8988T (cell line): Measurements from ENCODE around the gene SCUBE3.
A peak's percentile ranks its signal among the peaks of the same experiment; 100 is the strongest.

ENCODE experiments used
- DNase-seq: peaks from one replicate; pipeline ENCODE4 v3.0.0; 2011

The SCUBE3 gene

DNA sequence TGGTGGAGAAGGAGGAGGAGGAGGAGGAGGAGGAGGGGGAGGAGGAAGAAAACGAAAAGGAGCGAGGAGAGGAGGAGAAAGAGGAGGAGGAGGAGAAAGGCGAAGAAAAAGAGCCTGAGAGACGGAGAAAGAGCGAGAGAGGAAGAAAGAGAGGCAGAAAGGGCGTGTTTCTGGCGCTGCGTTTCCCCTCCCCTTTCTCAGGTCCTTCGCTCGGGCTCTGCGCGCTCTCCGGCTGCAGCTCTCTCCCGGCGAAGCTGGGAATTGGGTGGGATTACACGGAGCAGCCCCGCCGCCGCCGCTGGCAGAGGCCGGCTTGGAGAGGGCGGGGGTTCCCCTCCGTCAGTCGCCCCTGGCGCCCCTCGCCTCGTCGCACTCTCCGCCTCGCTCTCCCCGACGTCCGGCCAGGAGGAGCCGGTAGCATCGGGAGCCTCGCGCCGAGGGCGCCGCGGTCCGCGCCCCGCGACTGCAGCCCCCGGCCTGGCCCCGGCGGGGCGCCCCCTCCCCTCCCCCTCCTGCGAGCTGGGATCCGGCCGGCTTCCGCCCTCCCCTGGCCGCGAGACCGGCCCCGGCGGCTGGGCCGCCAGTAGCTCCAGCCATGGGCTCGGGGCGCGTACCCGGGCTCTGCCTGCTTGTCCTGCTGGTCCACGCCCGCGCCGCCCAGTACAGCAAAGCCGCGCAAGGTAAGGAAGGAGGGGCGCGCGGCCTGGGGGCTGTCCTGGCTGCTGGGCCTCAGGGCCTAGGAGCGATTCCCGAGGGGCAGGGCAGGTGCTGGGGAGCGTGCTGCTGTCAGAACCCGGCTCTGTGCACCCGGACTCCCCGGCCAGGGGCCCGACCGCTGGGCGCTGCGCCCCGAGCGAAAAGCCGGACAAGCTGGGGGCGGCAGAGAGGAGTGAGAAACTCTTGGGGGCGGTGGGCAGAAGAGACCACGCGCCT lies at the start of gene SCUBE3:
Gene SCUBE3 (plus strand): TSS at position 133 of the 933 bp plus-strand sequence. CDS start 463 bp downstream, at position 596.
- peak; percentile 91 for DNase-seq

DNA sequence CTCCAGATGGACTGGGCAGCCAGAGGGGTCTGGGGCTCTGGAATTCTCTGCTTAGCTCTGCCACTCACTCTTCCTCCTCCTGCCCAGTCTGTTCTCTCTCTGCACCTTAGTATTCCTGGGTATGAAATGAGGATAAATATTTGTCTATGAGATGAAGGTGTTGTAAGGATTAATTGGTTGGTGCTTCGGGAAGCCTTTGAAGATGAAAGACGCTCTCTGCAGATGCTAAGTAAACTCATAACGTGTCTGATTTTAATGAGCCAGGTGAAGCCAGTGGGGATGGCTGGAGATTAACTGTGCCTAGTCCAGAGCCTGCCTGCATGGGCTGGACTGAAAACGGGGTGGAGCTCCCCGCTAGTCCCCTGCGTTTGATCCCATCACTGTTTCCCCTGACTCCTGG lies 49.5 kb upstream of the SCUBE3 start:
- DNase-seq = no peak

DNA sequence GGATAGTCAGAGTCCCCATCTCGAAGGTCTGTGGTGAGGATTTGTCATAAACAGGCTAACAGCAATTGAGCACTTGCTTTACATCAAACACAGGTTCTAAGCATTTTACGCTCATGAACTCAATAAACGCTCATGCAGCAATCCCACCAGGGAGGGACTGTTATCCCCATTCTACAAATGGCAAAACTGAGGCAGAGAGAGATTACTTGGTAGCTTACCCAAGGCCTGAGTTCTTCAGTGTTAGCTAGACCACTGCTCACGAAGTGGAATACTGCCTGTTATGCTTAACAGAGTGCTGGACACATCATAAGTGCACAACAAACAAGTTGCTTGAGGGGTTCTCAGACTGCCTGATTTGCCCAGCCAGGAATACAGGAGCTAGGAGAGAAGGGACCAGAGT lies 48.9 kb upstream of the SCUBE3 start:
- no peak for DNase-seq

DNA sequence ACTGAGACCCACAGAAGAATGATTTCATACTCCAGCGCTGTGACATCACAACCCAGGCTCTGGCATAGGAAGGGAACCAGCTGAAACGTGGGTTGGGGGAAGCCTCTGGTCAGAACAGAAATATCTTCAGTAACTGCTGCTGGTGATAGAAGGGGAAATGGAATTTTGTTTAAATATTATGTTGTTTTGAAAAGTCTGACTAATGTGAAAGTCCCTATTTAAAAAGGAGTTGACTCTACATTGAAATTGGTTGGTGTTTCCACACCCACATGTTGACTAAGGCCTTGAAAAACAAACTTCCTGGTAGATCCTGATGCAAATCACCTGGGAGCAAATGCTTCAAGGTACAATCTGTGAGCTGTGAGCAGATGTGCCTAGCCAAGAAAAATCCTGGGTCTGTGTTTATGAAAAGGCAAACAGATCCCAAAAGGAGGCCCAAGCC lies 48.1 kb upstream of the SCUBE3 start:
- DNase-seq = no peak

DNA sequence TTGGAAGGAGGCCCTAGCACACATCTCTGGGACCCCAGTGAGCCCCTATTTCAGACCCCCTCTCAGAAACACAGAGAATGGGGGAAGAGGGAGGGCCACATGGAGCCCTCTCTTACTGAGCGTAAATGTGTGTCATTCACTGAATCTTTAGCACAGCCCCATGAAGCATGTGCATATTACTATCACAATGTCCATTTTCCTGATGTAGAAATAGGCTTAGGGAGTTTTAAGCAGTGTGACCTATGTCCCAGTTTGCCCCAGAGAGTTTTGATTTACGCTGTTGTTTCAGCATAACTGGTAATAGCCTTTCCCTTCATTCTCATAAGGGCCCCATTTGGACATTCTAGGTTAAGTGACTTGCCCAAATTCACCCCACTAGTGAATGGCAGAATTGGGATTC lies 47.6 kb upstream of the SCUBE3 start:
- no peak for DNase-seq

DNA sequence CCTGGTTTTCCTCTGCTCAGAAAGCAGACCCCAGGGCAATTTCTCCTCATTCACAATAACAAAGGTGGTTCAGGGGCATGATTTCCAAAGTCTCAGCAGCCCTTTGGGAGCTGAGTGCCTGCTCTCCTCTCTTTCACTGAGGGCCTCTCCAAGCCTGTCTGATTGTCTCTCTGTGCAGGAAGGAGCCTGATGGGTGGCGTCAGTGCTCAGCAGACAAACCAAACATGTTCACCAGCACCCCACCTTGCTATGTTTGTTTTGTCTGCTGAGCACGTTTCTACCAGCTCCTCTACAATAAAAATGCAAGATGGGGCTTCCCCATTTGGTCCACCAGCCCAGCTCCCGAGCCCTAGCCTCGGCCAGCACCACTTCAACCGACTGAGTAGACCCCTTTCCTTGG lies 47.2 kb upstream of the SCUBE3 start:
- DNase-seq = no peak

DNA sequence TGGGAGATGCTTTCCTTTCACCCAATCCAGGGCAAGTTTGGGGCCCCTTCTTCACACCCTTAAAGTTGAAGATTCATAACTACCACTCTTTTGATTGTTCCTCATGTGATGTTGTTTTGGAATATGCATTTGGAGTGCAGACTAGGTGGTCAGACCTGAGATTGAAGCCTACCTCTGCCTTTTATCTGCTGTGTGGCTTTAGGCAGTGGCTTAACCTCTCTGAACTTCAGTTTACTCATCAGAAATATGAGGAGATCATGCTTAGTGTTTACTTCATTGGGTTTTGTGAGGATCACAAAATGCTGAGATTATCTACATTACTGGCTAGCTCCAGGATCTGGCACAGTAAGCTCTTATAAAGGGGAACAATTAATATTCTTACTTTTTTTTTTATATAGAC lies 46.3 kb upstream of the SCUBE3 start:
- DNase-seq = no peak

DNA sequence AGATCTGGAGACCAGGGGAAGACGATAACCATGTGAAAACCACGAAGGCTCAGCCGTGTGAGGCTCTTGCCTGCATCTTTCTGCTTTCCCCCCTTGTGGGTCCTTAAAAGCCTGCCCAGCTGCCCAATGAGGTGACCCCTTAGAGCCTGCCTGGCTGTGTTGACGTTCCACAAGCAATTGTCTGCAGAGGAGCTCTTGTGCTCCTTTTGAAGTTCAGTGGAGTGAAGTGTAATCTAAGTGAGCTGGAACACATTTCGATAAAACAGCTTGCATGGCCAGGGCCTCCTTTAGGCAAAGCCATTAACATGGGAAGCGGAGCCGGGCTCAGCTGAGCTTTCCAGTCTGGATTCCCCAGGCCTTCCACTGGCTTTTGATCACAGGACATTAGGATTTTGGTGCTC lies 45.3 kb upstream of the SCUBE3 start:
- no peak for DNase-seq

DNA sequence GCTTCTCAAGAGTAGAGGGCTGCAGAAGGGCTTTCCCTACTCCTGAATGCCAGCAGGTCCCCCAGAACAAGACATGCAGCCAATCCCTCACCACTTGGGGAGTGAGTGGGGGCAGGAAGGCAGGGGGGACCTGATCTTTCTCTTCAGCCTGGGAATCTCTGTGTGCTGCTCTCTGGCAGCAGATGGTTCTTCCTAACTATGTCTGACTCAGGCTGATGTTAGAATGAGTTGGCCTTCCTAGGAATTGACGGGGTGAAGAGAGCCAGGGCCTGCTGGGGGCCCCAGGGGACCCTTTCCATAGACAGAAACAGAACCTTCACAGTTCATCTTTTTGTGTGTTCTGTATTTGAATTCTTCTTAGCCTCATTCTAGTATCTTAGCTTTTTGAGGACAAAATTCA lies 43.6 kb upstream of the SCUBE3 start:
- DNase-seq = no peak

DNA sequence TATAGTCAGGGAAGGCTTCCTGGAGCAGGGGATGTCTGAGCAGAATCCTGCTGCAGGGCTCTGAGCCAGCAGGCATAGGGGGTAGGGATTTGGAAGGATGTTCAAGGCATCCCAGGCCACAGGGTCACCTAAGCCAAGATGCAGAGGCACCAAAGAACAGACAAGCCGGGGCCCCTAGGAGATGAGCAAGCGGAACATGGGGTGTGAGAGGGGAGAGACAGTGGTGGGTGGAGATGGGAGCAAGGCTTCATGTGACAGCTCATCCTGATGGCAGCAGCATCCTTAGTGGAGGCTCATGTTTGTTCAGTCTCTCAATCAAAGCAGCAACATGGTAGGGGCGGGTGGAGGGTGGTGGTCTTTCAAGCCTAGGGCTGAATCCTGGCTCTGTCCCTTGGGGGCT lies 42.9 kb upstream of the SCUBE3 start:
- DNase-seq = no peak

DNA sequence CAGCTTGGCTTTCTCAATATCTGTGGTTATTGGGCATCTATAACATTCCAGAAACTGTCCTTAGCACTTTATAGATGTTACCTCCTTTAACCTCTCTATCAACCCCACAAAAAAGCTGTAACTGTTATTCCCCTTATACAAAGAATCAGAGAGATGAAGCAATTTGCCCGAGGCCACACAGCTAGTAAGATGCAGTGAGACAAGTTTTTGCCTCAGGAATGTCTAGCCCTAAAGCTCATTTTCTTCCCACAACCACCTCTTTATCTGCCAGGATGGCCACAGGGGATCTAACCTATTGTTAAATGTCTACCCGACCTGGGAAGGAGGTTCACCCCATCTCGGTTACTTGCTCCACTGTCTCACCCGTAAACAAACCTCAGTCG lies 40.7 kb upstream of the SCUBE3 start:
- no peak for DNase-seq

DNA sequence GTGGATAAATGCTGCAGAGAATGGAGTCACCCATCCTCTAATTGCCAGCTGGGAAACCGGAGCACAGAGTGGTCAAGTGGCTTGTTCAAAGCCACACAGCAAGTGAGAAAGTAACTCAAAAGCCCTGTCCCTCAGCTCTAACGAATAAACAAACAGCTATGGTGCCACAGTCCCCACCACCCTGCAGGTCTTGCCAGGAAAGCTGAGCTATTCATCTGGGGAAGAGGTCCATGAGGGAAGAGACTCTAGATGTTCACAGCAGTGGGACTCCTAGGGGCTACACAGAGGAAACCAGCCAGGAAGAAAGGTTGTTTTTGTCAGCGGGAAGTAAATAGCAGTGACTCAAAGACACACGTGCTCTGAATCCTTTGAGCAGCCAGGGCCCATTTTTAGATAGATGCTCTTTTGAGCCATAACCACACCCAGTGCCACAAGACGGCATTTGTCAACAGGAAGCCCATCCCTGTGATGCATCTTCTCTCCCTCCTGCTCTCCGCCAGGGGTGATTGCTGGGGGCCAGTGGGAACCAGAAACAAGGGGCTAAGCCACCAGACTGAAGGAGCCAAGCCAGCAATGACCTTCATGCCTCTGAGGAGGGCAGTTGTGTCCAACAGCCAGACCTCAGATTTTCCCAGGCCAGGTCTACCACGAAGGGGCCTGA lies 40.2 kb upstream of the SCUBE3 start:
- DNase-seq = no peak

DNA sequence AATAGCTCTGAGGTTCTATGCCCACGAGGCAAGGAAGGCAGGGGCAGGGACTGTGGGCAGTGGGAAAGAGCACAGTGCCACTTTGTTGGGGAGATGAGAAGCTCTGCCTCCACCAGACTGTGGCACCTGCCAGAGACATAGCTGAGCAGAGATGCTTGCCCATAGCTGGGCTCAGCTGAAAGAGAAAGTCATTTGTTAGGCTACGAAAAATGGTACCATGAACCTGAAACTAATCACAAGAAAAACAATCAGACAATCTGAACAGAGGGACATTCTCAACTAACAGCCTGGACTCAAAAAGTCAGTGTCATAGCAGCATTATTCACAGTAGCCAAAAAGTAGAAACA lies 39.7 kb upstream of the SCUBE3 start:
- DNase-seq = no peak

DNA sequence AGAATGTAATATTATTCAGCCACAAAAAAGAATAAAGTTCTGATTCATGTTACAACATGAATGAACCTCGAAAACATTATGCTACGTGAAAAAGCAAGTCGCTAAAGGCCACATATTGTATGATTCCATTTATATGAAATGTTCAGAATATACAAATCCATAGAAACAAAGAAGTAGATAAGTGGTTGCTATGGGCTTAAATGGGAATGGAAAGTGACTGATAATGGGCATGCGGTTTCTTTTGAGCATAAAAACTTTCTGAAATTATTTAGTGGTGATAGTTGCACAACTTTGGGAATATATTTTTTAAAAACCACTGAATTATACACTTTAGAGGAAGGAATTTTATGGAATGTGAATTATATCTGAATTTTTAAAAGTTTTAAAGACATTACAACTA lies 39.3 kb upstream of the SCUBE3 start:
- no peak for DNase-seq

DNA sequence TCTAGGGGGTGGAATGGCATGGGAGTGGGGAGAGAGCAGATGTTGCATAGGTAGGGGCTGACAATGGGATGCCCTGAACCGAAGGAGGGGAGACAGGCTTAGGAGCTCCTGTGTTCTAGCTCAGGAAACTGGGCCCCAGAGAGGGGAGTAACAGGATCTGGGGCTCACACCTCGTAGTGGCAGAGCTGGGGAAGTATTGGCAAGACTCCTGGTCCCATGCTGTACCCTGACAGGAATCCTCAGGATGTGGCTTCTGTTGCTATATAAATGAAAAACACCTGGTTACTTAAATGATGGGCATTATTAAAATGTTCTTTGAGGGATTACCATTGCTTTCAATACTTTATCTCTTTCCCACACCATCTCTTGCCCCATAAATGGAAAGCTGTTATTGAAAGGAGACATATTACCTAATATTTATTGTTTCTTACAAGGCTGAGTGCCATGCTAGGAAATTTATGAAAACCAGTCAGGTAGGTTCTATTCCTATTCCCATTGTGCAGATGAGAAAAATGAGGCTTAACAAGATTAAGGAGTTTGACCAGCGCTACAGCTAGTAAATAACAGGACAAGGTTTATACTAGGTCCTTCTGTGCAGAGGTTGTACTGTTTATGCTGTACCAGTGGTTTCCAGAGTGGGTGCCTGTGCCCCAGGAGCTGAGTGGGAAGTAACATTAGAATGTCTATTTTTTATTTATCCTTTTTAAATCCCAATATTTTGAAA lies 37.3 kb upstream of the SCUBE3 start:
- no peak for DNase-seq

DNA sequence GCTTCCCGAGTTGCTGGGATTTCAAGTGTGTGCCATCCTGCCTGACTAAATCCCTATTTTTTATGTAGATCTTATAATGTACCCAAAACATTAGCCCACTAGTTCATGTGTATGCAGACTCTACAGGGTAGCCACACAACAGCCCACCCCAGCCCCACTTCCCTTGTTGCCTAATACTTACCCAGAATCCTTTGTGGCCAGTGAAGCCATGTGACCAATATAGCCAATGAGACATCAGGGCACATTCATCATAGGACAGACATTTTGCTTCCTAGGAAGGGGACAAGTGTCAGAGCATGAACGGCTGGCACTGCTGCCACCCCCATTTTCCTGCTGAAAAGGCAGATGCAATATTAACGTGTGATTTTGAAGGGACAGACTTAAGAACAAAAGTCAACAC lies 36.6 kb upstream of the SCUBE3 start:
- DNase-seq = no peak

DNA sequence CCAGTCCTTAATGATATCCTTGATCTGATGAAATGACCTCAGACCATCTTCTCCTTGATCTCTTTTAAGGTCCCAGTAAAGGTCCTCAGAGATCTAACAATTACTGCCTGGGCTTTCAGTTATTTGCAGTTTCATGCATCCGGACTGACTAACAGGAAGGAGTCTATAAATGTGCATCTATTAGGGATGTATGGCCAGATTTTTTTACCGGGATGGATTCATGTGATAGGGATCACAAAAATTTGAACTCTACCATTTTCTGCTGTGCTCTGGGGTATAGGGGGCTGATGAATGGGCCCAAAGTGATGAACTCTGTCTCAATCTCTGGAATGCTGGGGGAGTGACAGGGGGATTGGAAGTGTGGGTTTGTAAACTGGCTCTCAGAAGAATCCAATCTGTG lies 36.2 kb upstream of the SCUBE3 start:
- DNase-seq = no peak

DNA sequence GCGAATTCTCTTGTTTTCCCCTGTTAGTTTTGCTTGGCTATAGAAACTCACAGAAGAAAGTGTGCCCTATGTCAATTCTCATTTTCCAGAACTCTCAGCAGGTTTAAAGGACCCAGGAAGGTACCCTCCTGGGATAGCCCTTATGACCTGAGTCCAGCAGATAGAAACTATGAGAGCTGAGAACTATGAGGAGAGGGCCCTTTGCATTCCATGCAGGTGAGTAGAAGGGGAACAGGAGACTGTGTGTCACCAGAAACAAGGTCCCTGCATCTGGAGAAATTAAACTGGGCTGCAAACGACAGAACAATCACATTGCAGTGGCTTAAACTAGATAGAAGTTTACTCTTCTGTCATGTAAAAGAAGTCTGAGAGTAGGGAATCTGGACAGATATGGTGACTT lies 35.7 kb upstream of the SCUBE3 start:
- no peak for DNase-seq

DNA sequence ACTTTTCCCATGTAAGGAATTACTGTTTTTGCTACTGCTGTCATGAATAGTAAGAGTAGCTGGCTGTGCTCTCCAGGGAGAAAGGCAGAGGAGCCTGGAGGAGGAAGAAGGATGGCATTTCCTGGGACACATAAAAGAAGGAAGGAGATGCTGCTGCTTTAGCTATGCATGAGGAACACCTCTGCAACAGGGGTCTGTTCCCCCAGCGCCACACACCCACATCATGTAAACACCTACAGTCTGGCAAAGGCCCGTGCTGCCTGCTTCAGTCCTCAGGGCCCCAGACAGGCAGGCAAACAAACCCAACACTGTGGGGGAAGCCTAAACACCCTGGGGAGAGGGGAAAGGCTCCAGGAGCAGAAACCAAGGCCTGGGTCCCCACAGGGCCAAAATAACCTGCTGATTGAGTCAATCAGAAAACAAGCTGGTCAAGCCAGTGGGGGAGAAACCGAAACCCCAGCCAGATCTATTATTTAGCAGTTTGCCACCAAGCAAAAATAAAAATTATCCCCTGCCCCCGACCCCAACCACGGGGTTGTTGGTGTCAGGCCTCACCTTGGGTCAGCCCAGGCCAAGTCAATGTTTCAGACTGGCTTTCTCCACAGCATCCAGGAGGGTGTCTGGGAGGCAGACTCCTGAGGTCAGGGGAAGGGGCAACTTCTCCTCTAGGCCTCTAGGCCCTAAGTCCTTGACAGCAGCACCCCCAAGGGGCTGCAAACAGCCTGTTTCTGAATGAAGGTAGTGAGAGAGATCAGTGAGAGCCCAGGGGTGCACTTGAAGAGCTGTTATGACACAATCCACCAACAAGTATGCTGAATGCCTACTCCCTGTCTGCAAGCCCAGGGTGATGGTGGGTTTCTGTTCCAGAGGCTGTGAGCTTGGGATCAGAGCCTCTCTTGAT lies 34.6 kb upstream of the SCUBE3 start:
- no peak for DNase-seq

DNA sequence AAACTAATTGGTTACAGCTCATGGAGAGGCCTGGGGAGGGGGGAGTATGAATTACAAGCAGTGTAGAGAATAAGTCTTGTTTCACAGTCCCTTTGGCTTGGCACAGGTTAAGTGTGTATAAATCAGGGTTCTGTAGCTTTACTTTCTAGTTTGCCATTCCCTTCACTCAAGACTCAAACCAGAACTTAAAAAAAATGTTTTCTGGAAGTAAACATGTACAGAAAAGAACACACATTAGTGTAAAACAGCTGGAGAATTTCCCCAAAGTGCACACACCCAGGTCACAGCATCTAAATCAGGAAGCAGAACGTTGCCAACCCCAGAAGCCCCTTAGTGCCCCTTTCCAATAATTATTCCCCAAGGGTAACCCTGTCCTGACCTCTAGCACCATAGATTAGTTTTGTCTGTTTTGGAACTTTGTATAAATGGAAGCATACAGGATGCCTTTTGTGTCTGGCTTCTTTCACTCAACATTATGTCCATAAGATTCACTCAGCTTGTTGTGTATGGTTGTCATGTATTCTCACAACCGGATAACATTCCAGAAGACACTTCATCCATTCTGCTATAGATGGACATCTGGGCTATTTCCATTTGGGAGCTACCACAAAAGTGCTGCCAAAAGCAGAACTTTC lies 33.7 kb upstream of the SCUBE3 start:
- no peak for DNase-seq

DNA sequence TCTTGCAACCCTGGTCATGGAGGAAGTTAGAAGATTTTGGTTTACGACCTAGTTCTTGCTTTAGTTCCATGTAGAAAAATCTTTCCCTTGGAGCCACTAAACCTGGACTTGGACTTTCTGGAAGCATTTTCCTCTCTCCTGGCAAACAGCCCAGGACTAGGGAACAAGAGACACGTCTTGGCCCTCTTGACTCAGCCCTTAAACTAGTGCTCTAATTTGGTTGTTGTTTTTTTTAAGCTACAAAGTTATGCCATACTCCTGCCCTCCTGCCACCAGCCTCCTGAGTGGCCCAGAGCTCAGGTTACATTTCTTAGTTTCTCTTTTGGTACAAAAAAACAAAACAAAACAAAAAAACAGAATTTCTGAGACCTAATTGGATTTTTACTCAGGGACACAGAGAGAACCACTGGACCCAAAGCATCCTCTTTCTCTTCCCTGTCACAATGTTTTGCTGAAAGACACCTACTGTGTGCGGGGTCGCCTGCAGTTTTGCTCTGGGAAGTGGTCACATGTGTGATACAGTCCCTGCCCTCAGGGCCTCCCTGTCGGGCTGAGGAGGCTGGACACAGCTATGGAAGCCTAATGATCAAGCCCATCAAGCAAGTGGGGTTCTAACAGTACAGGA lies 32.3 kb upstream of the SCUBE3 start:
- DNase-seq = no peak
